Astrocyte (in vitro differentiated cells and primary cell): ENCODE measurements around the gene PRRT1B.

Source experiments
- EZH2 ChIP-seq: IDR thresholded peaks from 2 replicates; pipeline ENCODE4 v1.6.1; 2012; ENCODE audit warnings: mild to moderate bottlenecking, low read length, inconsistent platforms; ENCODE audit not compliant: insufficient read depth
- TF ChIP-seq, protein P1 (sequence below): IDR thresholded peaks from 2 replicates; pipeline ENCODE4 v1.5.1; 2011; ENCODE audit warnings: low read depth, mild to moderate bottlenecking, inconsistent platforms, low read length, moderate library complexity; ENCODE audit not compliant: insufficient read depth

DNA sequence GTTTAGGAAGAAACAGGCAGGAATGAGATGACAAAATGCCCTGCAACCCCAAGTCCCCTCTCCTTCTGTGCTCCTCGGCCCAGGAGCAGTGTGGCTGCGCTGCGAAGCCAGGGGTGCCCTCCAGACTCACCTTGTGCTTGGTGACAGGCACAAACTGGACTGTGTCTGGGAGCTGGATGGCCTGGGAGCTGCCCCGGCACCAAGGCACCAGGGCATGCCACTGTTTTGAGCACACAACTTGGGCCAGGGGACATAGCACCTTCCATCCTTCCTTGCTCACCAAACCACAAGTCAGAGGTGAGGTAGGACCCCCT lies 51.1 kb downstream of the PRRT1B start:
- TF ChIP-seq, protein P1, sequence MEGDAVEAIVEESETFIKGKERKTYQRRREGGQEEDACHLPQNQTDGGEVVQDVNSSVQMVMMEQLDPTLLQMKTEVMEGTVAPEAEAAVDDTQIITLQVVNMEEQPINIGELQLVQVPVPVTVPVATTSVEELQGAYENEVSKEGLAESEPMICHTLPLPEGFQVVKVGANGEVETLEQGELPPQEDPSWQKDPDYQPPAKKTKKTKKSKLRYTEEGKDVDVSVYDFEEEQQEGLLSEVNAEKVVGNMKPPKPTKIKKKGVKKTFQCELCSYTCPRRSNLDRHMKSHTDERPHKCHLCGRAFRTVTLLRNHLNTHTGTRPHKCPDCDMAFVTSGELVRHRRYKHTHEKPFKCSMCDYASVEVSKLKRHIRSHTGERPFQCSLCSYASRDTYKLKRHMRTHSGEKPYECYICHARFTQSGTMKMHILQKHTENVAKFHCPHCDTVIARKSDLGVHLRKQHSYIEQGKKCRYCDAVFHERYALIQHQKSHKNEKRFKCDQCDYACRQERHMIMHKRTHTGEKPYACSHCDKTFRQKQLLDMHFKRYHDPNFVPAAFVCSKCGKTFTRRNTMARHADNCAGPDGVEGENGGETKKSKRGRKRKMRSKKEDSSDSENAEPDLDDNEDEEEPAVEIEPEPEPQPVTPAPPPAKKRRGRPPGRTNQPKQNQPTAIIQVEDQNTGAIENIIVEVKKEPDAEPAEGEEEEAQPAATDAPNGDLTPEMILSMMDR = no peak
- TF ChIP-seq EZH2 = no peak
